Central memory CD8-positive, alpha-beta T cell (primary cell): ENCODE results near the gene OTOGL.

Experiments
- ATAC-seq: fragments of 150-1000 bp; cut with Tn5 transposase; replicated peaks from 2 replicates; pipeline ENCODE4 v1.10.0; 2022; ENCODE audit warnings: mild to moderate bottlenecking, moderate FRiP score, moderate number of reproducible peaks; ENCODE audit not compliant: poor library complexity, severe bottlenecking; ENCODE audit errors: extremely low read depth
- DNase-seq, 2 donors: peaks; one replicate each; pipeline ENCODE4 v3.0.0; 2021; ENCODE audit warnings: low spot score in 2 of 2
- H3K27ac Mint-ChIP-seq: one replicate; pipeline ENCODE4 v1.8.0; 2022; ENCODE audit warnings: low read depth, mild to moderate bottlenecking, moderate library complexity, mixed read lengths
- H3K27me3 Mint-ChIP-seq: one replicate; pipeline ENCODE4 v1.8.0; 2022; ENCODE audit warnings: mixed read lengths
- H3K36me3 Mint-ChIP-seq: one replicate; pipeline ENCODE4 v1.8.0; 2022; ENCODE audit warnings: mild to moderate bottlenecking, moderate library complexity, mixed read lengths; ENCODE audit not compliant: insufficient read depth
- H3K4me1 Mint-ChIP-seq: one replicate; pipeline ENCODE4 v1.8.0; 2022; ENCODE audit warnings: mixed read lengths
- H3K4me3 Mint-ChIP-seq: one replicate; pipeline ENCODE4 v1.8.0; 2022; ENCODE audit warnings: mild to moderate bottlenecking, moderate library complexity, mixed read lengths
- H3K9me3 Mint-ChIP-seq: one replicate; pipeline ENCODE4 v1.8.0; 2022; ENCODE audit warnings: mixed read lengths

Gene OTOGL

DNA sequence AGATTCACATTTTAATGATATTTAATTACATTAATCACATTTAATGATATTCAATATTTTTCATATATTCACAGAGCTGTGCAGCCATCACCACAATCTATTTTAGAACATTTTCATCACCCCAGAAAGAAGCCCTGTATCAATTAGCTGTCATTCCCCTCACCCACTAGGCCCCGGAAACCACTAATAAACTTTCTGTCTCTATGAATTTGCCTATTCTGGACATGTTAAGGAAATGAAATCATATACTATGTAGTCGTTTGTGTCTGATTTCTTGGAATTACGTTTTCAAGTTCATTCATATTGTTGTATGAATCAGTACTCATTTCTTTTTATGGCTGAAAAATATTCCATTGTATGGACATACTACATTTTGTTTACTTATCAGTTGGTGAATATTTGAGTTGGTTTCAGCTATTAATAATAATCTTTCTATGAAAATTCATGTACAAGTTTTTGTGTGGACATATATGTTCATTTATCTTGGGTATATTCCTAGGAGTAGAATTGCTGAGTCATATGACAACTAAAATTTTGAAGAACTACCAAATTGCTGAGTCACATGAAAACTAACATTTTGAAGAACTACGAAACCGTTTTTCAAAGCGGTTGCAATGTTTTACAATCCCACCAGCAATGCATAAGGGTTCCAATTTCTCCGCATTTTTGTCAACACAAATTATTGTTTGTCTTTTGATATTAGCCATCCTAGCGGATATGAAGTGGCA lies 11.7 kb upstream of the OTOGL start:
- H3K9me3 Mint-ChIP-seq = no peaks in the 10 kb centered on the region
- H3K27ac Mint-ChIP-seq = no peak overlapping the region

GRCh38 chr12:80100591-80100990 lies 1.3 kb downstream of the OTOGL start:
- DNase-seq (no peak), ATAC-seq (no peak)
- no peaks in the 10 kb centered on the region for H3K9me3 Mint-ChIP-seq
- H3K36me3 Mint-ChIP-seq = no peaks in the 10 kb centered on the region
- H3K27ac Mint-ChIP-seq = no peak overlapping the region
- no peaks in the 10 kb centered on the region for H3K4me1 Mint-ChIP-seq
- no peaks in the 10 kb centered on the region for H3K27me3 Mint-ChIP-seq
- no peak overlapping the region for H3K4me3 Mint-ChIP-seq

More for the DNA sequence above, 11.7 kb upstream of the OTOGL start:
- Mint-ChIP-seq H3K27me3 (peaks cover 34% of the 10 kb centered on the region), H3K4me3 (no peak overlapping the region), H3K4me1 (peaks cover 19% of the 10 kb centered on the region), H3K36me3 (peaks cover 4% of the 10 kb centered on the region)
- no peak for ATAC-seq
- DNase-seq = no peak

GRCh38 chr12:80101126-80101525 lies 1.8 kb downstream of the OTOGL start:
- H3K27ac Mint-ChIP-seq = no peak overlapping the region
- no peak for DNase-seq
- no peak for ATAC-seq
- no peak overlapping the region for H3K4me3 Mint-ChIP-seq
- no peaks in the 10 kb centered on the region for H3K36me3 Mint-ChIP-seq
- H3K9me3 Mint-ChIP-seq = no peaks in the 10 kb centered on the region
- H3K27me3 Mint-ChIP-seq = no peaks in the 10 kb centered on the region
- no peaks in the 10 kb centered on the region for H3K4me1 Mint-ChIP-seq

GRCh38 chr12:80107221-80107620 lies 7.9 kb downstream of the OTOGL start:
- Mint-ChIP-seq H3K27ac (no peak overlapping the region), H3K27me3 (no peaks in the 10 kb centered on the region), H3K9me3 (no peaks in the 10 kb centered on the region), H3K4me3 (no peak overlapping the region), H3K4me1 (no peaks in the 10 kb centered on the region), H3K36me3 (no peaks in the 10 kb centered on the region)
- ATAC-seq (no peak), DNase-seq (no peak)

DNA sequence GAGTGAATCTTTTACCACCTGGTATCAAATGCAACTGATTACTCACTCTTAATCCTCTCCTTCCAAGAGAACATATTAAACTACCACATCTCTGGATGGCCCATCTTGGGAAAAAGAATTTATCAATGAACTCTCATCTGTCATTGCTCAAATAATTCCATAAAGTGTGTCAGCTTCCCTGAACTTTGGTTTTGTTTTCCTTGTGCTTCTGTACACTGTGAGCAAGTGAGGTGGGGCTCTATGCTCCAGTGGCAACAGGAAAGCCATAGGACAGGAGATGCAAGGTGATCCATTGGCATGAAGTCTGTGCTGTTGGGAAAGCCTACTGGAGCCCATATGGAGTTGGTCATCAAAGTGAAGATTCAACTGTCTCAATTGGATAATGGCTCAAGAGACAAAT lies 17.4 kb downstream of the OTOGL start:
- Mint-ChIP-seq H3K4me3 (no peak overlapping the region), H3K9me3 (peaks cover 13% of the 10 kb centered on the region), H3K27ac (no peak overlapping the region), H3K27me3 (peaks cover 42% of the 10 kb centered on the region), H3K4me1 (no peaks in the 10 kb centered on the region), H3K36me3 (no peaks in the 10 kb centered on the region)
- no peak for ATAC-seq
- DNase-seq = no peak

- H3K9me3 Mint-ChIP-seq = peaks cover 6% of the 10 kb centered on the region
- no peak overlapping the region for H3K4me3 Mint-ChIP-seq
- H3K27ac Mint-ChIP-seq = no peak overlapping the region
- DNase-seq (no peak), ATAC-seq (no peak)
- no peaks in the 10 kb centered on the region for H3K36me3 Mint-ChIP-seq
- peaks cover 31% of the 10 kb centered on the region for H3K27me3 Mint-ChIP-seq
- no peaks in the 10 kb centered on the region for H3K4me1 Mint-ChIP-seq
Measured at GRCh38 chr12:80118565-80119324, 19.4 kb downstream of the OTOGL start.

DNA sequence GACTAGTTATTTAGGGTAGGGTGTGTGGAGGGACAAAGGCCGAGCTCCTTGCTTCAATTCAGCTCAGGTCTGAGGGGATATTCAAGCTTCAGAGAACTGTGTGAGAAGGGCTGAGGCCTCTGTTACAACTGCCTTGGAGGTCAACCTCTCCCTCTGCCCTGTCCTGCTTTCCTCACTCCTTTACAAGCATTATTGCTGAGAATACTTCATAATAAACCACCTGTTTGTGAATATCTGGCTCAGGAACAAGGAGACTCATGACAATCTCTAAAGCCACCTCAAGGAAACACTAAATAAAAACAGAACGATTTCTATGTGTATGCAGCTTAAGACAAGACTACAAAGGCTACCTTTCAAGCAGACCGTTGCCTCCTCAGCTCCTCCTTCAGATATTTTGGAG lies 21.7 kb downstream of the OTOGL start:
- DNase-seq (no peak), ATAC-seq (no peak)
- Mint-ChIP-seq H3K36me3 (no peaks in the 10 kb centered on the region), H3K4me1 (no peaks in the 10 kb centered on the region), H3K9me3 (no peaks in the 10 kb centered on the region), H3K4me3 (no peak overlapping the region), H3K27me3 (peaks cover 21% of the 10 kb centered on the region), H3K27ac (no peak overlapping the region)

GRCh38 chr12:80121661-80122060 lies 22.3 kb downstream of the OTOGL start:
- Mint-ChIP-seq H3K9me3 (no peaks in the 10 kb centered on the region), H3K4me1 (no peaks in the 10 kb centered on the region), H3K36me3 (no peaks in the 10 kb centered on the region), H3K27me3 (peaks cover 25% of the 10 kb centered on the region), H3K4me3 (no peak overlapping the region), H3K27ac (no peak overlapping the region)
- ATAC-seq (no peak), DNase-seq (no peak)

GRCh38 chr12:80129895-80130530 lies 30.7 kb downstream of the OTOGL start:
- H3K4me3 Mint-ChIP-seq = no peak overlapping the region
- ATAC-seq (no peak), DNase-seq (no peak)
- peaks cover 20% of the 10 kb centered on the region for H3K27me3 Mint-ChIP-seq
- no peaks in the 10 kb centered on the region for H3K9me3 Mint-ChIP-seq
- no peaks in the 10 kb centered on the region for H3K36me3 Mint-ChIP-seq
- no peaks in the 10 kb centered on the region for H3K4me1 Mint-ChIP-seq
- no peak overlapping the region for H3K27ac Mint-ChIP-seq

GRCh38 chr12:80135624-80136023 lies 36.3 kb downstream of the OTOGL start:
- DNase-seq (no peak), ATAC-seq (no peak)
- Mint-ChIP-seq H3K27me3 (peaks cover 22% of the 10 kb centered on the region), H3K4me1 (no peaks in the 10 kb centered on the region), H3K27ac (no peak overlapping the region), H3K36me3 (no peaks in the 10 kb centered on the region), H3K4me3 (no peak overlapping the region), H3K9me3 (no peaks in the 10 kb centered on the region)

DNA sequence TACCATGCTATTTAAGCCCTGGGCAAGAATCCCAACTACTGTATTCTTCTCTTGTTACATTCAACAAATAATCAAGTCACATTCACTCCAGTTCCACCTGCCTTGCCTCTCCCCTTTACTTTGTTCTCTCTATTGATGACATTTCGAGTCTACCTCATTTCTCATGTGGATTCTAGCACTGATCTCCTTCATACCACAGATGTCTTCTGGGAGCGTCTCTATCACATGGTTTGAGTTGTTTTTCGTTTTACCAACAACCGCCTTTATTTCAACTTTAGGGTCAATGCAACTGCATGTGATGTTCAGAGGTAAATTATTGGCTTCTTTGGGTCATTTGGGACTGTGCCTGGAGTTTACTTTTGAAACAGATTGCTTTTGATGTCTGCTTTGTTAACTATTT lies 40.7 kb downstream of the OTOGL start:
- Mint-ChIP-seq H3K27me3 (peaks cover 11% of the 10 kb centered on the region), H3K4me3 (no peak overlapping the region), H3K4me1 (no peaks in the 10 kb centered on the region), H3K27ac (no peak overlapping the region), H3K9me3 (no peaks in the 10 kb centered on the region), H3K36me3 (no peaks in the 10 kb centered on the region)
- ATAC-seq (no peak), DNase-seq (no peak)

- Mint-ChIP-seq H3K36me3 (no peaks in the 10 kb centered on the region), H3K27ac (no peak overlapping the region), H3K4me3 (no peak overlapping the region), H3K9me3 (no peaks in the 10 kb centered on the region), H3K27me3 (no peaks in the 10 kb centered on the region), H3K4me1 (no peaks in the 10 kb centered on the region)
- no peak for DNase-seq
- ATAC-seq = no peak
Measured at GRCh38 chr12:80142640-80143039, 43.3 kb downstream of the OTOGL start.

DNA sequence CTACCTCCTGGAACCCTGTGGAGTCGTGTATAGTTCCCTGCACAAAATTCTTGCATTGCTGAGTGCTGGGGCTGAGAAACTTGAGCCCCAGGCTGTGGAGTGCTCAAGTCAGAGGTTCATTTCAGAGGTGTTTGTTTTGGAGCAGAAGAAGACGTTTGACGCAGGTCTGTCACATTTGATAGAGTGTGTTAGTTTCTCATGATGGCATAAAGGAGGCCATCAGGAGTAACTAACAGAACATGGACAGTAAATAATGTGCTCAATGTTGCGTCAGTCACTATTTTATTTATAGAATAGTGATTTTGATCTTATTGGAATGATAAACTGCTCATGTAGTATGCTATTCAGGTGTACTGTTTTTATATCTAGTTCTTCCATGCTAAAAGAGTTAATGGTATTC lies 44.2 kb downstream of the OTOGL start:
- H3K9me3 Mint-ChIP-seq = no peaks in the 10 kb centered on the region
- no peak overlapping the region for H3K4me3 Mint-ChIP-seq
- ATAC-seq (no peak), DNase-seq (no peak)
- H3K36me3 Mint-ChIP-seq = no peaks in the 10 kb centered on the region
- H3K4me1 Mint-ChIP-seq = no peaks in the 10 kb centered on the region
- H3K27me3 Mint-ChIP-seq = no peaks in the 10 kb centered on the region
- H3K27ac Mint-ChIP-seq = no peak overlapping the region
